MM.1S (cell line): ENCODE results near the gene WHAMM.

Experiments used
- DNase-seq: peaks from one replicate; pipeline ENCODE4 v3.0.0-alpha.2; 2015
- H2AFZ ChIP-seq: fragments of 300-600 bp; sonication (generic); 2 replicates; pipeline ENCODE4 v1.6.0; 2016; ENCODE audit warnings: antibody characterized with exemption, low read length
- H3F3A ChIP-seq: fragments of 300-600 bp; sonication (generic); 2 replicates; pipeline ENCODE4 v1.6.1; 2016; ENCODE audit warnings: mild to moderate bottlenecking, antibody characterized with exemption, low read length, moderate library complexity, mixed read lengths; ENCODE audit not compliant: insufficient read depth
- H3K27ac ChIP-seq: fragments of 300-600 bp; sonication (generic); 2 replicates; pipeline ENCODE4 v1.5.1; 2016; ENCODE audit warnings: mild to moderate bottlenecking, low read length
- H3K27me3 ChIP-seq: fragments of 300-600 bp; sonication (generic); replicated peaks from 2 replicates; pipeline ENCODE4 v1.6.0; 2016; ENCODE audit warnings: low read length; ENCODE audit not compliant: insufficient read depth
- H3K36me3 ChIP-seq: fragments of 300-600 bp; sonication (generic); replicated peaks from 2 replicates; pipeline ENCODE4 v1.6.1; 2016; ENCODE audit warnings: mild to moderate bottlenecking, low read length, mixed read lengths; ENCODE audit not compliant: insufficient read depth
- H3K4me1 ChIP-seq: fragments of 300-600 bp; sonication (generic); 2 replicates; pipeline ENCODE4 v1.6.1; 2016; ENCODE audit warnings: low read length, mixed read lengths
- H3K4me2 ChIP-seq: fragments of 300-600 bp; sonication (generic); 2 replicates; pipeline ENCODE4 v1.6.0; 2016; ENCODE audit warnings: low read depth, low read length
- H3K4me3 ChIP-seq: fragments of 300-600 bp; sonication (generic); 2 replicates; pipeline ENCODE4 v1.5.1; 2016; ENCODE audit warnings: low read length, mixed read lengths
- H3K79me2 ChIP-seq: fragments of 300-600 bp; sonication (generic); 2 replicates; pipeline ENCODE4 v1.6.1; 2016; ENCODE audit warnings: mixed run types, low read length, mixed read lengths
- H3K9ac ChIP-seq: fragments of 300-600 bp; sonication (generic); 2 replicates; pipeline ENCODE4 v1.6.1; 2016; ENCODE audit warnings: low read length, mixed read lengths
- H3K9me2 ChIP-seq: fragments of 300-600 bp; sonication (generic); replicated peaks from 2 replicates; pipeline ENCODE4 v1.6.1; 2016; ENCODE audit warnings: mild to moderate bottlenecking, low read length, mixed read lengths; ENCODE audit not compliant: insufficient read depth
- H3K9me3 ChIP-seq: fragments of 300-600 bp; sonication (generic); replicated peaks from 2 replicates; pipeline ENCODE4 v1.6.1; 2016; ENCODE audit warnings: mild to moderate bottlenecking, low read length, mixed read lengths; ENCODE audit not compliant: insufficient read depth
- H4K20me1 ChIP-seq: fragments of 300-600 bp; sonication (generic); 2 replicates; pipeline ENCODE4 v1.6.1; 2016; ENCODE audit warnings: mild to moderate bottlenecking, low read length, moderate library complexity, mixed read lengths; ENCODE audit not compliant: insufficient read depth
- CTCF ChIP-seq: fragments of 300-600 bp; sonication (generic); IDR thresholded peaks from 2 replicates; pipeline ENCODE4 v1.5.1; 2016; ENCODE audit warnings: antibody characterized with exemption, low read length, mixed read lengths
- EZH2 ChIP-seq: fragments of 300-600 bp; sonication (generic); optimal IDR thresholded peaks from 2 replicates; pipeline ENCODE3; 2017; ENCODE audit warnings: low read depth, mild to moderate bottlenecking, antibody characterized with exemption, low read length, mixed read lengths
- EZH2phosphoT487 ChIP-seq: fragments of 300-600 bp; sonication (generic); IDR thresholded peaks from 2 replicates; pipeline ENCODE4 v1.6.1; 2018; ENCODE audit warnings: antibody characterized with exemption, low read length

Gene WHAMM

DNA sequence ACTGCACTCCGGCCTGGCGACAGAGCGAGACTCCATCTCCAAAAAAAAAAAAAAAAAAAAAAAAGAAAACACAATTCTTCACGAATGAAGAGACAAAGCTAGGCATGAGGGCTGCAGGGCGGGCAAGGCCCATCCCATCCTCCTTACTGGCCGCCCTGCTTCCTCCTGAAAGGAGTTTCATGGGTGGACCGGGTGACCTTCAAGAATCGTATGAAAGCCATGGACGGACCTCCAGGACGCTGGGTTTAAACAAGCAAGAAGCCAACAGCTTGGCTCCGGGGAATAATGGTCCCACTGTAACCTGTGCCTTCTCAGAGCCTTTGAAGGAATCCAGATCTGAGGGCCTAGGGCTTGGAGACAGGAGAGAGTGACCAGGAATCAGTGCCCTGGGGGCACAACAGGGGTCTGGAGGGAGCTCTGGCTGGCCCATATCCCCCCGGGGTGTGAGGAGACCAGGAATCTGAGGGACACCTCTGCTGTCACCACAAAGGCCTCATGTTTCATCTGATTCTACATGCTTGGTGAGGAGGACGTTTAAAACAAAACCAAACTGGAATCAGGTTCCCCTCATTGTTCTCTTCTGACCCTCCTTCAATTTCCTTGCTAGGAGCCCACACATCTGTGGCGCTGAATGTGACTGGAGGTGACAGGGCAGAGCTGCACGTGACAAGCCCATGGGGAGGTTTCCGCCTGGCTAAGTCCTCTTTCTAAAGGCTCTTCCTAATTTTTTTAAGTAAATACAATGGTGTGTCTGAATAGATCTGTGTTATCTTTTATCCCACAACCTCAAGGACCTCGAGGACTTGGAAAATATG is 46.1 kb downstream of the WHAMM start:
- H3K9ac ChIP-seq = no peak overlapping the region

DNA sequence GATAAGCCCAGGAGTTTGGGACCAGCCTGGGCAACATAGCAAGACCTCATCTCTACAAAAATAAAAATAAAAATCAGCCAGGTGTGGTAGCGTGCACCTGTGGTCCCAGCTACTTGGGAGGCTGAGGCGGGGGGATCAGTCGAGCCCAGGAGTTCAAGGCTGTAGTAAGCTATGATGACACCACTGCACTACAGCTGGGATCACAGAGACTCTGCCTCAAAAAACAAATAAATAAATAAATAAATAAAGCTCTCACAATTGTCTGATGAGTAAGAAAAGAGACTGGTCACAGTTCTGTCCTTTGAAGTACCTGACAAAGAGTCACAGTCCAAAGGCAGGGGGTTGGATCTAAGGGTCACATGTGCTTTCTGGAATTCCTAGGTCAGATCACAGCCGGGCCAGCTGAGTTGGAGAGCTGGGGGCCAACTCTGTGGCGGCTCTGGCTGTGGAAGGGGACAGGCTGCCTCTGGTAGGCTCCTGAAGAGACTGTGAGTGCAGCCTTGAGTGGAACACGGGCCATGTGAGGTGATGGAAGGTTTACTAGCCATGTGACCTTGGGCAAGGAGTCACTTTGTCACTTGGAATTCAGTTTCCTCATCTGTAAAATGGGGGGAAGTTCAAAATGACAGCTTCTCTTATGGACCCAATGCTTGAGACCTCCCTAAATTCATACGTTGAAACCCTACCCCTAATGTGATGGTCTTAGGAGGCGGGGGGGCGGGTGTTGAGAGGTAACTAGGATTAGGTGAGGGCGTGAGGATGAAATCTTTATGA is 47.2 kb downstream of the WHAMM start:
- no peak for DNase-seq
- H3K27me3 ChIP-seq = no peaks in the 10 kb centered on the region
- no peak overlapping the region for H3K4me3 ChIP-seq
- H3K4me1 ChIP-seq = no peaks in the 10 kb centered on the region
- H3K9me3 ChIP-seq = no peaks in the 10 kb centered on the region
- TF ChIP-seq CTCF (no peak), EZH2phosphoT487 (no peak), EZH2 (no peak)
- no peak overlapping the region for H3K4me2 ChIP-seq
- no peak overlapping the region for H3K27ac ChIP-seq
- no peaks in the 10 kb centered on the region for H3K9me2 ChIP-seq
- no peaks in the 10 kb centered on the region for H3K36me3 ChIP-seq
- H4K20me1 ChIP-seq = no peaks in the 10 kb centered on the region
- no peak overlapping the region for H3K9ac ChIP-seq
- H3F3A ChIP-seq = no peaks in the 10 kb centered on the region
- H3K79me2 ChIP-seq = no peaks in the 10 kb centered on the region
- no peak overlapping the region for H2AFZ ChIP-seq

More for the DNA sequence above, 46.1 kb downstream of the WHAMM start:
- Histone ChIP-seq H3F3A (no peaks in the 10 kb centered on the region), H4K20me1 (no peaks in the 10 kb centered on the region), H3K9me2 (no peaks in the 10 kb centered on the region), H3K27me3 (no peaks in the 10 kb centered on the region), H3K4me3 (no peak overlapping the region), H3K27ac (no peak overlapping the region), H3K4me1 (no peaks in the 10 kb centered on the region), H3K4me2 (no peak overlapping the region), H3K79me2 (no peaks in the 10 kb centered on the region), H3K9me3 (no peaks in the 10 kb centered on the region), H2AFZ (no peak overlapping the region), H3K36me3 (no peaks in the 10 kb centered on the region)
- no peak for DNase-seq
- no peak for TF ChIP-seq EZH2
- TF ChIP-seq CTCF = no peak
- no peak for TF ChIP-seq EZH2phosphoT487

DNA sequence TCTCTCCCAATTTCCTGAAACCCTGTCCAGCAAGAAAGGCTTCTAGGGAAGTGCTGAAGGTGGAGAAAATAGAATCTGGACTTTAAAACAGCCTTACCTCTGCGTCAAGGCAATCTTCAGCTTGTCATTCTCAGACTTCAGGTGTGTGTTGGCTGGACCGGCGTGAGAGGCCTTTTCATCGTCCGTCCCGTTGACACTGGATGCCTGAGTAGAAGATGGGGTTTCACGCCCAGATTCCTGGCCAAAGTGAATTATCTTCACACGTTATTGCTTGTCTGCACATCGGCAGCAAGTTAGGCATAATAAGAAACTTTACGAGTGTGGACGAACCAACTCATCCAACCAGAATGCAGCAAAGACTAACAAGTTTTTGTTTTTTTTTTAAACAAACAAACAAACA is 49.5 kb downstream of the WHAMM start:
- Histone ChIP-seq H3K9me3 (no peaks in the 10 kb centered on the region), H4K20me1 (no peaks in the 10 kb centered on the region), H3K4me1 (no peaks in the 10 kb centered on the region), H3K36me3 (no peaks in the 10 kb centered on the region), H3K4me2 (no peak overlapping the region), H3K4me3 (no peak overlapping the region), H3K9ac (no peak overlapping the region), H3K9me2 (no peaks in the 10 kb centered on the region), H3K27me3 (no peaks in the 10 kb centered on the region), H3K27ac (no peak overlapping the region), H3K79me2 (no peaks in the 10 kb centered on the region), H3F3A (no peaks in the 10 kb centered on the region), H2AFZ (no peak overlapping the region)
- DNase-seq = no peak
- TF ChIP-seq EZH2 = no peak
- no peak for TF ChIP-seq CTCF
- TF ChIP-seq EZH2phosphoT487 = no peak
